K562 (cell line): Measurements from ENCODE around the gene NSMCE1.

Experiments used
- LARP7 ChIP-seq: fragments of 450-650 bp; IDR thresholded peaks from 2 replicates; pipeline ENCODE4 v1.6.1; 2016
- ZNF785 ChIP-seq: fragments of 250-450 bp; sonication (Bioruptor Pico); IDR thresholded peaks from 2 replicates; pipeline ENCODE4 v1.4.0; 2020; ENCODE audit warnings: mild to moderate bottlenecking

DNA sequence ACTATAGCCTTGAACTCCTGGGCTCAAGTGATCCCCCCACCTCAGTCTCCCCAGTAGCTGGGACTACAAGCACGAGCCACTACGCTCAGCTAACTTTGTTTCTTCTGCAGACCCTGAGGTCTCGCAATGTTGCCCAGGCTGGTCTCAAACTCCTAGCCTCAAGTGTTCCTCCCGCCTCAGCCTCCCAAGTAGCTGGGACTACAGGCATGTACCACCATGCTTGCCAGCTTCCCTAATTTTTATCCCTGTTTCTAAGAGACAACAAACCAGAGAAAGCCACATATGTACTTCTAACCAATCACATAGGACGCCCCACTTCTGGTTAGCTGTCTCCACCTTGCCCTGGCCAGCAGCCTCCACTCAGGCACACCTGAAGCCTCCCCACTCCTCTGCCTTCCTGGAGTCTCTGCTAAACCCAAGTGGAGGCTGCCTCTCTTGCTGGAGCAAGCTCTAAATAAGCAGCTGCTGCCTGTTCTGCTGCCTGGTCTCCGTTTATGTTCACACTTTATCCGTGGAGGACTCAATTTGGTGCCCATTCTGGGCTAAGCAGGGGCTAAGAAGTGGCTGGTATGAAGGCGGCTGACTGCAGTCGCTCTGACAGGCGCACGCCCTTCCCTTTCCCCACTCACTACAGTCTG lies 24.7 kb downstream of the NSMCE1 start:
- TF ChIP-seq LARP7: no peak
- no peak for TF ChIP-seq ZNF785 (CRISPR knock-in tag)
